IPS DF 4.7 (cell line): ENCODE measurements around the gene DENND5A.
"Not testable (repeated sequence)": the region's sequence is repeated elsewhere in the genome, so short reads cannot be mapped to it uniquely, and the experiment has no call there.

Source experiments
- DNase-seq: peaks from one replicate; pipeline ENCODE4 v3.0.0-alpha.2; 2013; ENCODE audit warnings: low spot score; ENCODE audit errors: extremely low read depth

Gene DENND5A

GRCh38 chr11:9098455-9098854 is 166.7 kb downstream of the DENND5A start:
- DNase-seq, result not testable (repeated sequence)

GRCh38 chr11:9097186-9097943 is 167.8 kb downstream of the DENND5A start:
- DNase-seq, result not testable (repeated sequence)

- no peak for DNase-seq
These were observed 168.7 kb downstream of the DENND5A start for GRCh38 chr11:9096427-9096826.

- no peak for DNase-seq
These were observed 169.7 kb downstream of the DENND5A start for GRCh38 chr11:9095421-9095820.

GRCh38 chr11:9094420-9094819 is 170.7 kb downstream of the DENND5A start:
- DNase-seq, result no peak

GRCh38 chr11:9092853-9093778 is 172.0 kb downstream of the DENND5A start:
- no peak for DNase-seq

- DNase-seq, result no peak
These were observed 173.1 kb downstream of the DENND5A start for GRCh38 chr11:9092072-9092471.

GRCh38 chr11:9091044-9091922 is 173.9 kb downstream of the DENND5A start, which contains the start of gene SCUBE2:
Gene SCUBE2, minus strand, starts transcription at chr11:9091599. Its CDS starts 71 bp downstream, at chr11:9091528.
- DNase-seq, result no peak

GRCh38 chr11:9090488-9091043 is 174.6 kb downstream of the DENND5A start:
- DNase-seq, result no peak

- no peak for DNase-seq
These were observed 175.5 kb downstream of the DENND5A start for GRCh38 chr11:9089636-9090035.

GRCh38 chr11:9089061-9089460 is 176.1 kb downstream of the DENND5A start:
- no peak for DNase-seq
